Lung (tissue), 12 donors: ENCODE data around the gene RALB. TPM values are rescaled to one million over a fixed set of nuclear protein-coding genes. Genes with fewer than 3 reads are reported as not detected.

Experiments
- ATAC-seq: fragments of 200-7000 bp; cut with Tn5 transposase; one replicate; pipeline ENCODE4 v1.9.1; 2020; ENCODE audit warnings: moderate number of reproducible peaks; ENCODE audit not compliant: insufficient read depth, low FRiP score
- DNase-seq, 3 donors: peaks; one replicate each; pipeline ENCODE4 v3.0.0-alpha.2; 2013 to 2017
- H3K27ac ChIP-seq, 2 donors: one replicate each; pipeline ENCODE4 v1.5.1; 2013; ENCODE audit warnings: mild to moderate bottlenecking in 2 of 2, moderate library complexity in 2 of 2, control low read depth in 1 of 2, inconsistent platforms in 1 of 2, low read depth in 1 of 2, low read length in 1 of 2
- H3K27me3 ChIP-seq, 3 donors: one replicate each; pipeline ENCODE4 v1.5.1; 2013; ENCODE audit warnings: low read length in 2 of 3; ENCODE audit not compliant: control insufficient read depth in 3 of 3, insufficient read depth in 3 of 3
- H3K36me3 ChIP-seq, 4 donors: one replicate each; pipeline ENCODE4 v1.5.1; 2013; ENCODE audit warnings: low read length in 4 of 4, mild to moderate bottlenecking in 1 of 4, moderate library complexity in 1 of 4; ENCODE audit not compliant: control insufficient read depth in 4 of 4, insufficient read depth in 4 of 4
- H3K4me1 ChIP-seq, 5 donors: one replicate each; pipeline ENCODE4 v1.5.1; 2013; ENCODE audit warnings: low read length in 5 of 5, mild to moderate bottlenecking in 2 of 5, moderate library complexity in 1 of 5; ENCODE audit not compliant: control insufficient read depth in 5 of 5, insufficient read depth in 5 of 5
- H3K4me3 ChIP-seq: one replicate; pipeline ENCODE4 v1.5.1; 2013; ENCODE audit warnings: mild to moderate bottlenecking, control low read depth, moderate library complexity
- H3K9ac ChIP-seq, 2 donors: one replicate each; pipeline ENCODE4 v1.5.1; 2013; ENCODE audit warnings: low read length in 2 of 2, control low read depth in 1 of 2; ENCODE audit not compliant: insufficient read depth in 1 of 2
- H3K9me3 ChIP-seq, 4 donors: one replicate each; pipeline ENCODE4 v1.5.1; 2013; ENCODE audit warnings: low read length in 3 of 4, mild to moderate bottlenecking in 1 of 4, moderate library complexity in 1 of 4; ENCODE audit not compliant: control insufficient read depth in 4 of 4, insufficient read depth in 3 of 4
- CTCF ChIP-seq: IDR thresholded peaks from 2 replicates; pipeline ENCODE4 v1.5.1; 2012; ENCODE audit warnings: mild to moderate bottlenecking; ENCODE audit errors: control extremely low read depth, extremely low read depth
- WGBS, 2 donors: extraction: QIAGEN DNeasy Blood & Tissue Kit; methylation state at CpG; one replicate each; pipeline ENCODE4 v1.1.7; 2013; 5-methylcytosine and 5-hydroxymethylcytosine counted together
- polyA plus RNA-seq, 2 donors: library from polyadenylated mRNA; stranded (reverse); fragments of 200-250 nt; gene quantifications; one replicate each; pipeline ENCODE4 v1.2.1, GENCODE V29; 2013
- total RNA-seq, 2 donors: library from RNA; depleted of rRNA in 1 of 2; stranded (reverse); fragments of >200 nt in 1 of 2; gene quantifications; one replicate each; pipeline ENCODE4 v1.2.1, GENCODE V29; 2014 to 2021
- donor health status: control.
- donor health status: control.
- donor health status: Bipolar disorder and iron deficiency.
- donor health status: healthy.
- donor health status: DM: yes; HTN: yes; CAD: no.

Gene RALB
- total and polyA plus RNA-seq, 4 donors, result 34.6 to 111 (median 77.1) TPM

- WGBS, 2 donors, result 55 to 61% methylated on average over 5 of the region's 5 CpGs
- Histone ChIP-seq H3K4me3 (no peak overlapping the region), H3K9ac (no peak overlapping the region), H3K27me3 (no peaks in the 10 kb centered on the region), H3K27ac (no peak overlapping the region), H3K4me1 (peaks cover 4 to 31% (median 16%) of the 10 kb centered on the region in 5 donors), H3K36me3 (no peaks in the 10 kb centered on the region), H3K9me3 (peaks cover 0 to 2% (median 0%) of the 10 kb centered on the region in 4 donors)
- no peak for ATAC-seq
- no peak for DNase-seq
- no peak for TF ChIP-seq CTCF
These were observed 8.1 kb downstream of the RALB start for GRCh38 chr2:120260736-120261135.

- peak overlapping the region in 1 of 2 donors; percentile 6 for H3K27ac ChIP-seq
- H3K27me3 ChIP-seq, result no peaks in the 10 kb centered on the region
- peaks cover 2 to 28% (median 16%) of the 10 kb centered on the region in 5 donors for H3K4me1 ChIP-seq
- no peak for TF ChIP-seq CTCF
- DNase-seq (no peak), ATAC-seq (no peak)
- no peaks in the 10 kb centered on the region for H3K36me3 ChIP-seq
- no peak overlapping the region for H3K9ac ChIP-seq
- no peak overlapping the region for H3K4me3 ChIP-seq
- WGBS, 2 donors, result 68 to 71% methylated on average over 6 of the region's 6 CpGs
- peaks cover 0 to 2% (median 0%) of the 10 kb centered on the region in 4 donors for H3K9me3 ChIP-seq
These were observed 8.8 kb downstream of the RALB start for GRCh38 chr2:120261387-120262006.

GRCh38 chr2:120262150-120262549 lies 9.5 kb downstream of the RALB start:
- DNase-seq (no peak), ATAC-seq (no peak)
- Histone ChIP-seq H3K36me3 (no peaks in the 10 kb centered on the region), H3K4me1 (peaks cover 0 to 31% (median 11%) of the 10 kb centered on the region in 5 donors), H3K27me3 (no peaks in the 10 kb centered on the region), H3K9me3 (peaks cover 0 to 2% (median 0%) of the 10 kb centered on the region in 4 donors), H3K4me3 (no peak overlapping the region), H3K9ac (no peak overlapping the region), H3K27ac (peak overlapping the region in 1 of 2 donors; percentile 9)
- WGBS, 2 donors, result 64 to 97% methylated on average over 2 of the region's 2 CpGs
- TF ChIP-seq CTCF, result no peak
